Adrenal gland (tissue), 12 donors: ENCODE measurements around the gene TRAF3IP3. TPM values are rescaled to one million over a fixed set of nuclear protein-coding genes. Genes with fewer than 3 reads are reported as not detected.

Source experiments
- DNase-seq, 7 donors: peaks; one replicate each; pipeline ENCODE4 v3.0.0-alpha.2; 2019 to 2020
- H3K27ac ChIP-seq, 5 donors: fragments of 200-600 bp; sonication (generic) in 4 of 5; 1 replicate in 3 of 5; 2 replicates in 2 of 5; pipeline versions ENCODE4 v1.5.1 to v1.8.0; 2016 to 2020; ENCODE audit warnings: mild to moderate bottlenecking in 1 of 5
- H3K27me3 ChIP-seq: fragments of 200-600 bp; 2 replicates; pipeline ENCODE4 v1.8.0; 2021
- H3K36me3 ChIP-seq, 2 donors: fragments of 200-600 bp; replicated peaks in 1 of 2; 1 replicate in 1 of 2; 2 replicates in 1 of 2; pipeline versions ENCODE4 v1.5.1 to v1.8.0; 2018 to 2022
- H3K4me1 ChIP-seq, 2 donors: fragments of 200-600 bp; replicated peaks in 1 of 2; 1 replicate in 1 of 2; 2 replicates in 1 of 2; pipeline versions ENCODE4 v1.5.1 to v1.8.0; 2018 to 2021
- H3K4me3 ChIP-seq, 4 donors: fragments of 200-600 bp; sonication (generic) in 3 of 4; one replicate each; pipeline ENCODE4 v1.5.1; 2016 to 2018
- H3K9me3 ChIP-seq, 3 donors: fragments of 200-600 bp; sonication (generic) in 1 of 3; replicated peaks in 1 of 3; 1 replicate in 2 of 3; 2 replicates in 1 of 3; pipeline versions ENCODE4 v1.5.1 to v1.8.0; 2016 to 2021
- POLR2A ChIP-seq, 2 donors: fragments of 450-650 bp; IDR thresholded peaks; one replicate each; pipeline ENCODE4 v1.6.1; 2017; ENCODE audit warnings: antibody characterized with exemption in 2 of 2, mild to moderate bottlenecking in 2 of 2, moderate library complexity in 1 of 2
- WGBS, 4 donors: extraction: QIAGEN DNeasy Blood & Tissue Kit in 2 of 4; methylation state at CpG; one replicate each; pipeline versions ENCODE4 v1.1.5 to v1.1.7; 2013 to 2017; 5-methylcytosine and 5-hydroxymethylcytosine counted together
- intact Hi-C, 2 donors: fragments of 100-400 bp; cut with DNase I; formaldehyde crosslinking; loops; one replicate each; pipeline versions ENCODE4 v1.14.1 to v1.15.0; 2022 to 2023
- polyA plus RNA-seq, 3 donors: library from polyadenylated mRNA; stranded (reverse); fragments of 200-250 nt in 2 of 3; fragments of 350-450 nt in 1 of 3; fragmentation: Illumina TruSeq in 1 of 3; extraction: RNeasy Lipid Tissue Mini Kit (QIAGEN cat#74804) in 1 of 3; gene quantifications; one replicate each; pipeline ENCODE4 v1.2.3, GENCODE V29; 2013 to 2014
- total RNA-seq, 9 donors: library from RNA; depleted of rRNA in 4 of 9; stranded (reverse); fragments of >200 nt in 4 of 9; fragments of 120-200 nt in 1 of 9; fragmentation: NEBNext Ultra II Directional in 1 of 9; extraction: Animal tissue kit (Norgen Biotek cat#: 25700) in 1 of 9; gene quantifications; one replicate each; pipeline versions ENCODE4 v1.1.0 to v1.2.4, GENCODE V29; 2013 to 2023
- TF ChIP-seq, protein P1 (sequence below), 6 experiments: fragments of 450-650 bp in 4 of 6; fragments of 200-600 bp in 2 of 6; sonication (generic) in 1 of 6; IDR thresholded peaks; 1 replicate in 5 of 6; 2 replicates in 1 of 6; pipeline versions ENCODE4 v1.5.1 to v1.8.0; 2016 to 2021; ENCODE audit warnings: antibody characterized with exemption in 6 of 6, mild to moderate bottlenecking in 2 of 6, moderate library complexity in 1 of 6
- donor health status: healthy with polysubstance abuse.
- donor health status: Bipolar disorder and iron deficiency.
- donor health status: DM: yes; HTN: yes; CAD: no.
- donor health status: DM: no; HTN: no; CAD: no.
- donor health status: DM: no; HTN: no; CAD: no.
- donor health status: DM: yes; HTN: yes; CAD: no.

TRAF3IP3 gene
- total and polyA plus RNA-seq, 12 donors = 0.88 to 9.8 (median 2.0) TPM

DNA sequence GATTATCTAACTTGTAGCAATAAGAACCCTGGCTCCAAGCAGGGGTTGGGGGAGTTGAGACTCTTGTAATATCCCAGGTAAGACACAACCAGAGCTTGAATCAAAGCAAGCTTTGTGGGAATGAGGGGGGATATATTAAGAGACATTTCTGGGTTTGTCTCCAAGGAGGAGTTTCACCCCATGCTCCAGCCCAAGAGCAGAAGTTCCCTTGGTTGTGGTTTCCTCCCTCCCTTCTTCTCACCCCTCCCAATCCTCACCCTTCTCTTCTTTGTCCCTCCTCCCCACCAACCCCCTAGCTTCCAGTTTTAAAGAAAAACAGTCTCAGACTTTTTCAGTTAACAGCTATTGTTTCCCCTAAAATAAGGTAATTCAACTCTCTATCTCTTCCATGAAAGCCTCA, 11.9 kb downstream of the TRAF3IP3 start:
- no peaks in the 10 kb centered on the region for H3K9me3 ChIP-seq
- TF ChIP-seq POLR2A (IDR thresholded peaks at IDR 0.05) = no peak
- TF ChIP-seq, protein P1, sequence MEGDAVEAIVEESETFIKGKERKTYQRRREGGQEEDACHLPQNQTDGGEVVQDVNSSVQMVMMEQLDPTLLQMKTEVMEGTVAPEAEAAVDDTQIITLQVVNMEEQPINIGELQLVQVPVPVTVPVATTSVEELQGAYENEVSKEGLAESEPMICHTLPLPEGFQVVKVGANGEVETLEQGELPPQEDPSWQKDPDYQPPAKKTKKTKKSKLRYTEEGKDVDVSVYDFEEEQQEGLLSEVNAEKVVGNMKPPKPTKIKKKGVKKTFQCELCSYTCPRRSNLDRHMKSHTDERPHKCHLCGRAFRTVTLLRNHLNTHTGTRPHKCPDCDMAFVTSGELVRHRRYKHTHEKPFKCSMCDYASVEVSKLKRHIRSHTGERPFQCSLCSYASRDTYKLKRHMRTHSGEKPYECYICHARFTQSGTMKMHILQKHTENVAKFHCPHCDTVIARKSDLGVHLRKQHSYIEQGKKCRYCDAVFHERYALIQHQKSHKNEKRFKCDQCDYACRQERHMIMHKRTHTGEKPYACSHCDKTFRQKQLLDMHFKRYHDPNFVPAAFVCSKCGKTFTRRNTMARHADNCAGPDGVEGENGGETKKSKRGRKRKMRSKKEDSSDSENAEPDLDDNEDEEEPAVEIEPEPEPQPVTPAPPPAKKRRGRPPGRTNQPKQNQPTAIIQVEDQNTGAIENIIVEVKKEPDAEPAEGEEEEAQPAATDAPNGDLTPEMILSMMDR (IDR thresholded peaks at IDR 0.05) = no peak
- peaks cover 0 to 12% of the 10 kb centered on the region in 2 donors for H3K4me1 ChIP-seq
- H3K27ac ChIP-seq = no peak overlapping the region
- no peaks in the 10 kb centered on the region for H3K27me3 ChIP-seq
- DNase-seq = no peak
- H3K36me3 ChIP-seq = no peaks in the 10 kb centered on the region
- no peak overlapping the region for H3K4me3 ChIP-seq
- intact Hi-C loops = no loop called here

DNA sequence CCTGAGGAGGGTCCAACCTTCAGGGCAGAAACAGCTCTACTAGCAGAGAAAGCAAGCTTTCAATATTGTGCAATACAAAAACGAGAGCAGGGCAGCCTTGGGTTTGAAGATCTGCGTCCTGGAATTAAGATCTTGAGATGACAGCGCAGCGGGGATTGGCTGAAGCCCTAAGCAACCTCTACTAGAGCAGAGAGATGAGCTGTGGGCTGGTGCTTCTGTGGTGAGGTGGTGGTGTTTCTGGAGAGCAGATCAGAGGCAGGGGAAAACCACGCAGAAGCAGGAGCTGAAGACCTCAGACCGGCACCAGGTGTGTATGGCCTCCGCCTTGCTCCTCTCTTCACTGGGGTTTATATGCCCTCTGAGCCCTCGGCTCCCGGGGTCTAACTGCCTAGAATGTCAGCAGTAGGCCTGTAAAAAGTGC, 12.5 kb downstream of the TRAF3IP3 start:
- Histone ChIP-seq H3K4me1 (peaks cover 0 to 12% of the 10 kb centered on the region in 2 donors), H3K27me3 (no peaks in the 10 kb centered on the region), H3K4me3 (no peak overlapping the region), H3K36me3 (no peaks in the 10 kb centered on the region), H3K27ac (no peak overlapping the region), H3K9me3 (no peaks in the 10 kb centered on the region)
- WGBS, 4 donors = 59 to 77% (median 72%) methylated on average over 6 to 9 of the region's 9 CpGs
- no peak for DNase-seq
- intact Hi-C loops = no loop called here
- no peak for TF ChIP-seq POLR2A (IDR thresholded peaks at IDR 0.05)

DNA sequence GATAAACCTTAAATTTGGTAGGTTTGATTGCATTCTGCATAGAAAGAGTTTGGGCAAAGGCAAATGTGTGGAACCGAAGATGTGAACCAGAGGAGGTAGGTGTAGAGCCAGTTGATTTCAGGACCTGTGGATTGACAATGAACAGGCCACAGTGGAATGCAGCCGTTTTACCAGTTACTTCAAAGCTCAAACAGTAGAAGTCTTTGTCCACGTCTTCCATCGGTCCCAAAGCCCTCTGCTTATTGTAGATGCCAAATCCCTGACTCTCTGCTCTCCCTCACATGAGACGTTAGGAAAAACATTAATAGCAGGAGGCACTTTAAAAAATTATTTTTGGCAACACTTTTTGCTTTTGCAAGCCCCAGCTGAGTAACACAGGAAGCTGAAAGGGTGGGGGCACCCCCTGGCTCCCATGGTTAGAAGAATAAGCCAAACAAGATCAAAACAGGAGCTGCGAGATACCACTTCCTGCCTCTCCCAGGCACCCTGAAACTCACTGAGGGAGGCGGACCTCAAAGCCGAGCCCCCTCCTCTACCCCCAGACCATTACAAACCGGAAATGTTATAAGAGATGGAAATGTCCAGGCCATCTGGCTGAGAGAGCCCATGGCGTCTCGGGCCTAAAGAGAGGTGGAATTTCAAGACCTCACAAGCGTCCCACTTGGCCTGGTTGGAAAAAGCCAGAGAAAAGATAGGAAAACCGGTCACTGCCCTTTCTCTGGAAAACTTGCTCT, 13.5 kb downstream of the TRAF3IP3 start:
- peak overlapping the region in 3 of 5 donors; percentile 51 to 59 (median 55) for H3K27ac ChIP-seq
- intact Hi-C loops = no loop called here
- no peak overlapping the region for H3K4me3 ChIP-seq
- TF ChIP-seq, protein P1 (IDR thresholded peaks at IDR 0.05) = no peak
- no peak for TF ChIP-seq POLR2A (IDR thresholded peaks at IDR 0.05)
- H3K36me3 ChIP-seq = no peaks in the 10 kb centered on the region
- peak; percentile 37 to 81 (median 56) for DNase-seq
- no peaks in the 10 kb centered on the region for H3K27me3 ChIP-seq
- H3K9me3 ChIP-seq = no peaks in the 10 kb centered on the region
- peaks cover 0 to 12% of the 10 kb centered on the region in 2 donors for H3K4me1 ChIP-seq
- WGBS, 4 donors = 30 to 37% (median 36%) methylated on average over 13 of the region's 13 CpGs

DNA sequence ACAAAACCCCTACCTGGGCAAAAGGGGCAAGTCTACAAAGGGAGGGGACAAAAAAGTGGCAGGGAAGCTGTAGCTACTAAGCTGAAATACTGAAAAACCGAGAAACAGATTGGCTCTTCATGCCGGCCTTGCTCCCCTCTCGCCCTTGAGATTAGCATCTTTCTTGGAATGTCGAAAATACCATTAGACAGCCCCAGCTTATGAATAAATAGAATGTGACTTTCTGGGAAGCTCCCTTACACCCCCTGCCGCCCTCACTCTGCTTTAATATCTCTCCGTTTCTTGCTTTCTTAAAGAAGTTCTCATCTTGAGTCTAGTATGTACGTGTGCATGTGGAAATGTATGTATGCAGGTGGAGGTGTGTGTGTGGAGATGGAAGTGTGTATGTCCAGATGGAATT, 14.1 kb downstream of the TRAF3IP3 start:
- no peaks in the 10 kb centered on the region for H3K36me3 ChIP-seq
- no peak for DNase-seq
- H3K4me1 ChIP-seq = peaks cover 0 to 12% of the 10 kb centered on the region in 2 donors
- TF ChIP-seq, protein P1 (IDR thresholded peaks at IDR 0.05) = no peak
- H3K27me3 ChIP-seq = no peaks in the 10 kb centered on the region
- WGBS, 4 donors = 42 to 64% (median 52%) methylated on average over 7 of the region's 7 CpGs
- H3K9me3 ChIP-seq = no peaks in the 10 kb centered on the region
- intact Hi-C loops = no loop called here
- H3K27ac ChIP-seq = peak overlapping the region in 2 of 5 donors; percentile 51 to 59
- H3K4me3 ChIP-seq = no peak overlapping the region
